Fibroblast of lung (primary cell): ENCODE data around the gene PIR. TPM values are rescaled to one million over a fixed set of nuclear protein-coding genes. Genes with fewer than 3 reads are reported as not detected.

Source experiments
- DNase-seq, 2 donors: peaks; one replicate each; pipeline versions ENCODE4 v3.0.0 to v3.0.0-alpha.2; 2010; ENCODE audit warnings: low read depth in 2 of 2
- H2AFZ ChIP-seq: 2 replicates; pipeline ENCODE4 v1.5.1; 2012; ENCODE audit warnings: low read length, control low read depth, inconsistent platforms
- H3K27ac ChIP-seq: 2 replicates; pipeline ENCODE4 v1.5.1; 2011; ENCODE audit warnings: low read length, control low read depth; ENCODE audit not compliant: insufficient read depth
- H3K27me3 ChIP-seq: 2 replicates; pipeline ENCODE4 v1.5.1; 2011; ENCODE audit warnings: mild to moderate bottlenecking, low read length; ENCODE audit not compliant: control insufficient read depth, insufficient read depth
- H3K36me3 ChIP-seq: 2 replicates; pipeline ENCODE4 v1.5.1; 2011; ENCODE audit warnings: low read length; ENCODE audit not compliant: control insufficient read depth, insufficient read depth
- H3K4me1 ChIP-seq: 2 replicates; pipeline ENCODE4 v1.5.1; 2011; ENCODE audit warnings: low read length; ENCODE audit not compliant: control insufficient read depth, insufficient read depth; ENCODE audit errors: extremely low read depth
- H3K4me2 ChIP-seq: 2 replicates; pipeline ENCODE4 v1.5.1; 2011; ENCODE audit warnings: low read length, control low read depth; ENCODE audit not compliant: insufficient read depth; ENCODE audit errors: extremely low read depth
- H3K4me3 ChIP-seq, 4 experiments: fragments of 200-600 bp in 1 of 4; sonication (generic) in 1 of 4; replicated peaks in 1 of 4; 2 replicates each; pipeline ENCODE4 v1.5.1; 2011 to 2016; ENCODE audit warnings: low read length in 4 of 4, low read depth in 3 of 4, mild to moderate bottlenecking in 3 of 4, control low read depth in 2 of 4, inconsistent platforms in 1 of 4, mixed read lengths in 1 of 4; ENCODE audit not compliant: insufficient read depth in 1 of 4; ENCODE audit errors: control extremely low read depth in 1 of 4
- H3K79me2 ChIP-seq: 2 replicates; pipeline ENCODE4 v1.5.1; 2012; ENCODE audit warnings: mild to moderate bottlenecking, low read length, inconsistent platforms; ENCODE audit not compliant: control insufficient read depth, insufficient read depth
- H3K9ac ChIP-seq: 2 replicates; pipeline ENCODE4 v1.5.1; 2011; ENCODE audit warnings: mild to moderate bottlenecking, low read length, control low read depth; ENCODE audit not compliant: insufficient read depth
- H3K9me3 ChIP-seq: 2 replicates; pipeline ENCODE4 v1.5.1; 2012; ENCODE audit warnings: low read depth, low read length; ENCODE audit not compliant: control insufficient read depth, insufficient read depth
- H4K20me1 ChIP-seq: 2 replicates; pipeline ENCODE4 v1.5.1; 2011; ENCODE audit warnings: low read length; ENCODE audit not compliant: control insufficient read depth, insufficient read depth; ENCODE audit errors: extremely low read depth
- EZH2 ChIP-seq: IDR thresholded peaks from 2 replicates; pipeline ENCODE4 v1.5.1; 2012; ENCODE audit warnings: low read length, control low read depth, mild to moderate bottlenecking; ENCODE audit errors: missing control alignments
- polyA plus RNA-seq, 2 donors: library from polyadenylated mRNA; depleted of rRNA in 1 of 2; stranded (reverse) in 1 of 2; unstranded in 1 of 2; fragments of >200 nt; gene quantifications; 2 replicates each; pipeline ENCODE4 v1.2.1, GENCODE V29; 2011 to 2012; ENCODE audit warnings: missing spikeins in 1 of 2
- total RNA-seq: library from RNA; depleted of rRNA; stranded (reverse); fragments of >200 nt; gene quantifications from 2 replicates; pipeline ENCODE4 v1.2.1, GENCODE V29; 2014
- TF ChIP-seq, protein P1 (sequence below), 2 donors: IDR thresholded peaks in 1 of 2; conservative IDR thresholded peaks in 1 of 2; 1 replicate in 1 of 2; 2 replicates in 1 of 2; pipeline ENCODE4 v1.5.1; 2011 to 2012; ENCODE audit warnings: low read length in 2 of 2, control low read depth in 1 of 2, inconsistent platforms in 1 of 2, low read depth in 1 of 2, mild to moderate bottlenecking in 1 of 2

Gene PIR
- total and polyA plus RNA-seq, 2 donors (not counting 1 experiment from before 2014, with no cell fraction given): 17.0 to 19.9 TPM

DNA sequence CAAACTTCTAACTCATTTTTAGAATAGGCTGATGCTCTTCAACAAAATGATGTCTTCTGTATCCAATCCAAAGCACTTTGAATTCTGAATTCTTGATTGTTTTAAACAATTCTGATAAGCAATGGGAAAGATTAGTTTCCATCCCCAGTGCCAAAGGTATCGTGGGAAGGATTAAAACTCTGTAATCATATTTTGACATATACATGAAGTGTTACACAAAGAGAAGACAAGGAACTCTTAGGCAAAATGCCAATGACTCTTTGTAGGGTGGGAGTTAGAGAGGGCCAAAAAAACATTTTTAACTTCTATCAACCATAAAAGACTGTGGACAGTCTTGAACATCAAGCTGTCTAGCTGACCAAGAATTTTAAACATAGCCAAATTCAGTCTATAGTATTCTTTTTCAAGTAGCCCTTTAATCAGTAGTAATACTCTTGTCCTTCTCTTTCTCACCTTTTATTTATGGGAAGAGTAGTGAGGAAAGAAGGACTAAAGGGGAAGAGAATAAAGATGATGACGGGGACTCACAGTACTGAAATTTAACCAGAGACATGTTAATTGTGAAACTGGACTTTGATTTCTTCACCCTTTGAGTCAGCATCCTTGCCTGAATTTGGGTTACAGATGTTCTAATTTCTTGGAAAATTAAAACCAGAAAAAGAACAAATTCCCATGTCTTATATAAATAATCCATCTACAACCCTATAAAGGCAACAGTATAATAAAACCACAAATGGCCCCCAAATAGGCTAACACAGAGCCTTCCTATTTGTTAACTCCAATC is 57.1 kb downstream of the PIR start:
- Histone ChIP-seq H3K4me3 (no peak overlapping the region), H3K27ac (no peak overlapping the region)
- DNase-seq: peak in 1 of 2 donors; percentile 68

DNA sequence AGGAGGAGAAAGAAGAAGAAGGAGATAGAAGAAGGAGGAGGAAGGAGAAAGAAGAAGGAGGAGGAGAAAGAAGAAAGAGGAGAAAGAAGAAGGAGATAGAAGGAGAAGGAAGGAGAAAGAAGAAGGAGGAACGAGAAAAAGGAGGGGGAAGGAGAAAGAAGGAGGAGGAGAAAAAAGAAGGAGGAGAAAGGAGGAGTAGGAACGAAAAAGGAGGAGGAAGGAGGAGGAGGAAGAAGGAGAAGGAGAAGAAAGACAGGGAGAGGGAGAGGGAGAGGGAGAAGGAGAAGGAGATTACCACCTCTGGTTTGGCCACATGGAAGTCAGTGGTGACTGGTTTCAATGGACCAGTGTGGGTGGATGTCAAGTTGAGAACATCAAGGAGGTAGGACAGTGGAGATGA is 58.9 kb downstream of the PIR start:
- H4K20me1 ChIP-seq: no peaks in the 10 kb centered on the region
- H3K36me3 ChIP-seq: no peaks in the 10 kb centered on the region
- H3K4me1 ChIP-seq: no peaks in the 10 kb centered on the region
- H3K27ac ChIP-seq: no peak overlapping the region
- no peak for DNase-seq
- H3K4me3 ChIP-seq: no peak overlapping the region
- H3K27me3 ChIP-seq: no peaks in the 10 kb centered on the region
- TF ChIP-seq, protein P1, sequence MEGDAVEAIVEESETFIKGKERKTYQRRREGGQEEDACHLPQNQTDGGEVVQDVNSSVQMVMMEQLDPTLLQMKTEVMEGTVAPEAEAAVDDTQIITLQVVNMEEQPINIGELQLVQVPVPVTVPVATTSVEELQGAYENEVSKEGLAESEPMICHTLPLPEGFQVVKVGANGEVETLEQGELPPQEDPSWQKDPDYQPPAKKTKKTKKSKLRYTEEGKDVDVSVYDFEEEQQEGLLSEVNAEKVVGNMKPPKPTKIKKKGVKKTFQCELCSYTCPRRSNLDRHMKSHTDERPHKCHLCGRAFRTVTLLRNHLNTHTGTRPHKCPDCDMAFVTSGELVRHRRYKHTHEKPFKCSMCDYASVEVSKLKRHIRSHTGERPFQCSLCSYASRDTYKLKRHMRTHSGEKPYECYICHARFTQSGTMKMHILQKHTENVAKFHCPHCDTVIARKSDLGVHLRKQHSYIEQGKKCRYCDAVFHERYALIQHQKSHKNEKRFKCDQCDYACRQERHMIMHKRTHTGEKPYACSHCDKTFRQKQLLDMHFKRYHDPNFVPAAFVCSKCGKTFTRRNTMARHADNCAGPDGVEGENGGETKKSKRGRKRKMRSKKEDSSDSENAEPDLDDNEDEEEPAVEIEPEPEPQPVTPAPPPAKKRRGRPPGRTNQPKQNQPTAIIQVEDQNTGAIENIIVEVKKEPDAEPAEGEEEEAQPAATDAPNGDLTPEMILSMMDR (conservative IDR thresholded peaks at IDR 0.05 in 1 of 2, IDR thresholded peaks at IDR 0.05 in 1 of 2; ENCODE audit: low read depth in 1 of 2, low read length in 2 of 2): no peak
- TF ChIP-seq EZH2: no peak
- no peak overlapping the region for H2AFZ ChIP-seq
- no peak overlapping the region for H3K4me2 ChIP-seq
- H3K9ac ChIP-seq: no peak overlapping the region
- no peaks in the 10 kb centered on the region for H3K9me3 ChIP-seq
- H3K79me2 ChIP-seq: no peaks in the 10 kb centered on the region

More for the DNA sequence above, 57.1 kb downstream of the PIR start:
- Histone ChIP-seq H3K4me2 (no peak overlapping the region), H3K36me3 (no peaks in the 10 kb centered on the region), H3K27me3 (no peaks in the 10 kb centered on the region), H2AFZ (no peak overlapping the region), H4K20me1 (no peaks in the 10 kb centered on the region), H3K9ac (no peak overlapping the region), H3K9me3 (no peaks in the 10 kb centered on the region), H3K4me1 (no peaks in the 10 kb centered on the region), H3K79me2 (no peaks in the 10 kb centered on the region)
- TF ChIP-seq, protein P1 (conservative IDR thresholded peaks at IDR 0.05 in 1 of 2, IDR thresholded peaks at IDR 0.05 in 1 of 2; ENCODE audit: low read depth in 1 of 2, low read length in 2 of 2): no peak
- TF ChIP-seq EZH2: no peak

DNA sequence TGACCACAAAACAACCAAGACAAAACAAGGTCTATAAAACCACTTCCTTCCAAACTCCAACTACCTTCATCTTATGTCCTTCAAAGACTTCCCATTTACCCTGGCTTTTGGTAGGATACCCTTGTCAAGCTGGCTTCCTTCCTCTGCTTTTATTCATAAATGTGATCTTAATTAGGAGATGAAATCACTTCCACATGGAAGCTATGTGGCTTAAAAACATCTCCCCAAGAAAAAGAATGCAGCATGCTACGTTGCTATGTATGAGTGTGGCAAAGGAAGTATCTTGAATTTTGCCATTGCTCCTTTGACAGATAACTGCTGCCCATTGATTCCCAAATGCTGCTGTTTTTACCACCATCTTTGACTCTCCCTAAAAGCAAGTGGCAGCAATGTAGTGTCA is 62.5 kb downstream of the PIR start:
- Histone ChIP-seq H3K27ac (no peak overlapping the region), H3K4me1 (no peaks in the 10 kb centered on the region), H3K79me2 (no peaks in the 10 kb centered on the region), H3K9ac (no peak overlapping the region), H3K4me3 (no peak overlapping the region), H4K20me1 (no peaks in the 10 kb centered on the region), H3K9me3 (no peaks in the 10 kb centered on the region), H3K36me3 (no peaks in the 10 kb centered on the region), H3K27me3 (no peaks in the 10 kb centered on the region), H3K4me2 (no peak overlapping the region), H2AFZ (no peak overlapping the region)
- DNase-seq: no peak
- TF ChIP-seq EZH2: no peak
- TF ChIP-seq, protein P1 (conservative IDR thresholded peaks at IDR 0.05 in 1 of 2, IDR thresholded peaks at IDR 0.05 in 1 of 2; ENCODE audit: low read depth in 1 of 2, low read length in 2 of 2): no peak
